NCI-H69 (cell line): ENCODE results near the gene MTX3.
A peak's percentile ranks its signal among the peaks of the same experiment; 100 is the strongest.

ENCODE experiments used
- DNase-seq: peaks from one replicate; lab custom pipeline; 2025; lab: John Stamatoyannopoulos, UW

MTX3 gene

GRCh38 chr5:79934681-79935080 is 56.4 kb downstream of the MTX3 start:
- DNase-seq = no peak

GRCh38 chr5:79932510-79933504 is 58.3 kb downstream of the MTX3 start:
- no peak for DNase-seq

GRCh38 chr5:79931866-79932265 is 59.2 kb downstream of the MTX3 start:
- DNase-seq = no peak

GRCh38 chr5:79931409-79931808 is 59.7 kb downstream of the MTX3 start:
- no peak for DNase-seq

- DNase-seq = peak; percentile 54
These were observed 62.0 kb downstream of the MTX3 start for GRCh38 chr5:79929095-79929494.
